ENCODE measurements around the gene TAL2. TPM values are rescaled to one million over a fixed set of nuclear protein-coding genes. Genes with fewer than 3 reads are reported as not detected.
"Not testable (repeated sequence)": the region's sequence is repeated elsewhere in the genome, so short reads cannot be mapped to it uniquely, and the experiment has no call there.

TAL2 gene
- total RNA-seq, 1 donor from 2014 or later = 0.31 TPM

DNA sequence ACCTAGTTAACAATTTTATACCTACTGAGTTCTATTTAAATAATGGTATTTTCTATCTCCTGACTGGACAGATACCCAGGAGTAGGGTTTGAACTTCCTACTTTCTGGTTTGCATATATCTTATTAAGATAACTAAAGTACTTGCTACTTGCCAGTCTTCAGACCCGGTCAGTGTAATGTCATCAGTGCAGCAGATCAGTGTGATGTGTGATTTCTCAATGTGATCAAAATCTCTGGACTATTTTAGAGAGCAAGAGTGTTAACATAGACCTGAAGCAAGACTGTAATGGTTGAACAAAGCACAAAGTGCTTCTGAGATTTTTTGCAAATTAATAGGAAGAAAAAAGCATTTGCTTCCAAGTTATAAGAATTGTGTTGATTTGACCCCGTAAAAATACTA, 38.9 kb downstream of the TAL2 start:
- no peak overlapping the region for H3K27ac Mint-ChIP-seq
- peaks cover under 1% of the 10 kb centered on the region for H3K36me3 Mint-ChIP-seq (ENCODE audit: low read depth)
- intact Hi-C loops (cut with micrococcal nuclease) = no loop called here
- DNase-seq (ENCODE audit: low spot score) = no peak
- peaks cover 4% of the 10 kb centered on the region for H3K27me3 Mint-ChIP-seq (ENCODE audit: insufficient read depth)
- peaks cover 6% of the 10 kb centered on the region for H3K4me1 Mint-ChIP-seq (ENCODE audit: low read depth)
- H3K9me3 Mint-ChIP-seq = no peaks in the 10 kb centered on the region
- no peak overlapping the region for H3K4me3 Mint-ChIP-seq

DNA sequence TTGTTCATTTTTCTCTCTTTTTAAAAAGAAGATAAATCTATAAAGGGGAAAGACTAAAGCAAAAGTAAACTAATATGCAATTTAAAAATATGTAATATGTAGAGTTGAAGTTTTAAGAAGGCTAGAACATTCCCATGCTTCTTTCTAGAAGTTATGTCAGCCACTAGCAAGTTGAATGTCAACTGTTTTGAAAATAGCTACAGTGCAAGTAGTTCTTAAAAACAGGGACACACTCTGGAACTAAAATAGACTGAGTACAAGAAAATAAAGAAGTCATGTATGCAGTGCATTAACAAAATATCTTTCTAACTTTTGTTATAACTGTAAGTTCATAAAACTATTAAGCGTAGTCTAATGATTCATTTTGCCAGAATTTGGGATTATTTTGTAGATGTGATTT, 40.0 kb downstream of the TAL2 start:
- Mint-ChIP-seq H3K27me3 (ENCODE audit: insufficient read depth) (peaks cover 4% of the 10 kb centered on the region), H3K36me3 (ENCODE audit: low read depth) (peaks cover 2% of the 10 kb centered on the region)
- intact Hi-C loops (cut with micrococcal nuclease) = no loop called here

DNA sequence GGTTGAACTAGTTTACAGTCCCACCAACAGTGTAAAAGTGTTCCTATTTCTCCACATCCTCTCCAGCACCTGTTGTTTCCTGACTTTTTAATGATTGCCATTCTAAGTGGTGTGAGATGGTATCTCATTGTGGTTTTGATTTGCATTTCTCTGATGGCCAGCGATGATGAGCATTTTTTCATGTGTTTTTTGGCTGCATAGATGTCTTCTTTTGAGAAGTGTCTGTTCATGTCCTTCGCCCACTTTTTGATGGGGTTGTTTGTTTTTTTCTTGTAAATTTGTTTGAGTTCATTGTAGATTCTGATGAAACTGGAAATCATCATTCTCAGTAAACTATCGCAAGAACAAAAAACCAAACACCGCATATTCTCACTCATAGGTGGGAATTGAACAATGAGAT, 41.4 kb downstream of the TAL2 start:
- H3K4me1 Mint-ChIP-seq (ENCODE audit: low read depth) = peaks cover 10% of the 10 kb centered on the region
- H3K27me3 Mint-ChIP-seq (ENCODE audit: insufficient read depth); H3K27ac Mint-ChIP-seq; H3K9me3 Mint-ChIP-seq; DNase-seq (ENCODE audit: low spot score); H3K4me3 Mint-ChIP-seq; H3K36me3 Mint-ChIP-seq (ENCODE audit: low read depth); intact Hi-C loops (cut with micrococcal nuclease): not testable (repeated sequence)

More for the DNA sequence above, 40.0 kb downstream of the TAL2 start:
- Mint-ChIP-seq H3K4me3 (no peak overlapping the region), H3K4me1 (ENCODE audit: low read depth) (peaks cover 4% of the 10 kb centered on the region), H3K27ac (no peak overlapping the region), H3K9me3 (no peaks in the 10 kb centered on the region)
- no peak for DNase-seq (ENCODE audit: low spot score)

DNA sequence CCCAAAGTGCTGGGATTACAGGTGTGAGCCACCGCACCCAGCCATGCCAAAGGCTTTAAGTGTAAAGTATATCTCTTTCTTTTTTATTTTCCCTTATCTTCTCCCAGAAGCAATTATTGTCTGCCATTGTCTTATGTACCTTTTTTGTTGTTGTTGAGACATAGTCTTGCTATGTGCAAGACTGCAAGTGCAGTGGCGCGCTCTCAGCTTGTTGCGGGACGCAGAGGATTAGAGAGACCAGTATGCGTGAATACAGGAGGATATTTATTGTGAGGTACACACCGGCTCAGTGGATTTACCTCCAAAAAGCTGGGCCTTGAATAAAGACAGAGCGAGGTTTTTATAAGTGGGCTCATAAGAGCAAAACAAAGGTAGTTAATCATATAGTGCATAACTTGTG, 43.9 kb downstream of the TAL2 start:
- Mint-ChIP-seq H3K9me3 (no peaks in the 10 kb centered on the region), H3K36me3 (ENCODE audit: low read depth) (peaks cover 2% of the 10 kb centered on the region), H3K4me1 (ENCODE audit: low read depth) (peaks cover 13% of the 10 kb centered on the region), H3K27me3 (ENCODE audit: insufficient read depth) (peaks cover 2% of the 10 kb centered on the region), H3K4me3 (no peak overlapping the region), H3K27ac (no peak overlapping the region)
- intact Hi-C loops (cut with micrococcal nuclease) = no loop called here
- no peak for DNase-seq (ENCODE audit: low spot score)

DNA sequence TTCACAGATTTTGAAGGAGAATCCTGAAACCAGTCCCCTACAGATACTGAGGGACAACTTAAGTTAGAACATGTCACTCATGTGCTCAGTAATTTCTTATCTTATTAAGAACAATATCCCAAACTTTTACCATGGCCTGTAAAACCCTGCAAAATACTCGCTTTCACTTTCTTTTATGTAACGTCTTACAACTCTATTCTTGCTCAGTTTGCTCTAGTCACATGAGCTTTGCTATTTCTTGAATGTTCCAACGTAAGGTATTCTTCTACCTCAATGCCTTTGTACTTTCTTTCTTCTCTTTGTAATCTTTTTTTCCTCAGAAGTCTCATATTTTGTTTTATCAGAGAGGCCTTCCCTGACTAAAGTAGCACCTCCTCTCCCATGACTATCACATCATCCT, 46.1 kb downstream of the TAL2 start:
- DNase-seq (ENCODE audit: low spot score) = no peak
- intact Hi-C loops (cut with micrococcal nuclease) = no loop called here
- Mint-ChIP-seq H3K4me3 (peak overlapping the region; percentile 20), H3K4me1 (ENCODE audit: low read depth) (peaks cover 13% of the 10 kb centered on the region), H3K27me3 (ENCODE audit: insufficient read depth) (no peaks in the 10 kb centered on the region), H3K9me3 (no peaks in the 10 kb centered on the region), H3K36me3 (ENCODE audit: low read depth) (peaks cover 2% of the 10 kb centered on the region), H3K27ac (no peak overlapping the region)

DNA sequence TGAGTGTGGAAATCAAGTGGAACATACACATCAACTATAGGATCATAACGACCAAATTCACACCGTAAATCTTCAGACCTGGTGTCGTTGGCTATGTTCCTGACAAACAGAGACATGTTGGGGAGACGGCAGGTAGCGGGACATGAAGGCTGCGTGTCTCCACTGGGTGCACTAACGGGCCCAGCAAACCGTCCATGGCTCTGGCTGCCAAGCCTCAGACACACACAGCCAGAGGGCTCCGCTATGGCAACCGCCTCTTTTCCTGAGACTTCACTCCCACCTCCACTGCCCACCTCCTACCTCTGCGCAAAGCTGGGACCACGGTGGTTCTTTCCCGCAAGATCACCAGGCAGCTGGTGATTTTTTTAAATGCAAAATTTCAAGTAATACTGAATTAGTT, 48.4 kb downstream of the TAL2 start:
- Mint-ChIP-seq H3K27me3 (ENCODE audit: insufficient read depth) (no peaks in the 10 kb centered on the region), H3K4me3 (no peak overlapping the region), H3K27ac (no peak overlapping the region), H3K9me3 (no peaks in the 10 kb centered on the region), H3K36me3 (ENCODE audit: low read depth) (peaks cover 2% of the 10 kb centered on the region), H3K4me1 (ENCODE audit: low read depth) (peaks cover 13% of the 10 kb centered on the region)
- no peak for DNase-seq (ENCODE audit: low spot score)
- intact Hi-C loops (cut with micrococcal nuclease) = no loop called here

DNA sequence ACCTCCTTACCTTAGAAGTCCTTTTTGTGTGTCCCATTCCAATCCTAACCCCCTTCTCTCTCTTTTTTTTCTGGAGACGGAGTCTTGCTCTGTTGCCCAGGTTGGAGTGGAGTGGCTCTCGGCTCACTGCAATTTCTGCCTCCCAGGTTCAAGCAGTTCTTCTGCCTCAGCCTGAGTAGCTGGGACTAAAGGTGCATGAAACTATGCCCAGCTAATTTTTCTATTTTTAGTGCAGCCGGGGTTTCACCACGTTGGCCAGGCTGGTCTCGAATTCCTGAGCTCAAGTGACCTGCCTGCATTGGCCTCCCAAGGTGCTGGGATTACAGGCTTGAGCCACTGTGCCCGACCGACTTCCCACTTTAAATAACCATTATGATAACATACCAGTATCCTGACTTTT, 49.6 kb downstream of the TAL2 start:
- intact Hi-C loops (cut with micrococcal nuclease) = no loop called here
- H3K9me3 Mint-ChIP-seq = no peaks in the 10 kb centered on the region

DNA sequence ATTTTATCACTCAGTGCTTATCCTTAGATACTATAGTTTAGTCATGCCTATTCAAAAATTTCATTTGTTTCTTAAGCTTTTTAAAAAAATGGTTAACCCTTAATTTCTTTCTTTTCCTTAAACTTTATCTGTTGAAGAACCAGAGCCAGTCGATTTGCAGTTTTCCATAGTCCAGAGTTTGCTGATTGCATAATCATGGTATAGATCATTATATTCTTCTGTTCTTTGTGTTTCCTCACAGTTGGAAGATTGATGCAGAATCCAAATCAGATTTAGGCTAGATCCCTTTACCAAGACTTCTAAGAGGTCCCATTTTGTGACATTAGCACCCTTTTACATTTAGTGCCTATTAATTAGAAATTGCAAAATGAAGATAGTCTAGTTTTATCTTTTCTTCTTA, 50.0 kb downstream of the TAL2 start:
- intact Hi-C loops (cut with micrococcal nuclease) = no loop called here
- Mint-ChIP-seq H3K9me3 (no peaks in the 10 kb centered on the region), H3K27me3 (ENCODE audit: insufficient read depth) (no peaks in the 10 kb centered on the region), H3K36me3 (ENCODE audit: low read depth) (no peaks in the 10 kb centered on the region), H3K27ac (no peak overlapping the region), H3K4me3 (no peak overlapping the region), H3K4me1 (ENCODE audit: low read depth) (peaks cover 13% of the 10 kb centered on the region)
- DNase-seq (ENCODE audit: low spot score) = no peak

More for the DNA sequence above, 49.6 kb downstream of the TAL2 start:
- Mint-ChIP-seq H3K36me3 (ENCODE audit: low read depth) (no peaks in the 10 kb centered on the region), H3K4me3 (no peak overlapping the region), H3K27me3 (ENCODE audit: insufficient read depth) (no peaks in the 10 kb centered on the region), H3K4me1 (ENCODE audit: low read depth) (peaks cover 13% of the 10 kb centered on the region), H3K27ac (no peak overlapping the region)
- DNase-seq (ENCODE audit: low spot score) = no peak

Other genes starting within 250 kb of the TAL2 start
- gene FSD1L, start 214.4 kb upstream of the TAL2 start, total RNA-seq = 3.4 and 3.5 TPM in 2 replicates
- 12.4 and 12.6 TPM in 2 replicates for gene FKTN, start 104.3 kb upstream of the TAL2 start, total RNA-seq
- gene TMEM38B, start 32.1 kb downstream of the TAL2 start, total RNA-seq = 11.9 and 13.8 TPM in 2 replicates

Data from activated T-helper 1 cell treated with anti-CD3 and anti-CD28 coated beads, Interleukin-12 subunit alpha, Interleukin-12 subunit beta, Interleukin-2, Interleukin-4 antibody, amounts not matched to agents 30 ng/mL and 10 ng/mL and 1 ng/mL, durations not matched to agents 14 hours and 24 hours and 36 hours (primary cell).